Measurements from ENCODE around the gene CCT3.
"Not testable (repeated sequence)": the region's sequence is repeated elsewhere in the genome, so short reads cannot be mapped to it uniquely, and the experiment has no call there.

CCT3 gene

GRCh38 chr1:156368157-156368658, 30.1 kb upstream of the CCT3 start:
- DNase-seq: no peak

GRCh38 chr1:156367383-156368156, 29.5 kb upstream of the CCT3 start:
- no peak for DNase-seq

GRCh38 chr1:156366378-156367166, 28.5 kb upstream of the CCT3 start:
- no peak for DNase-seq

- no peak for DNase-seq
Observed at GRCh38 chr1:156365754-156366153, 27.7 kb upstream of the CCT3 start.

- DNase-seq: no peak
Observed at GRCh38 chr1:156360534-156360933, 22.4 kb upstream of the CCT3 start.

GRCh38 chr1:156359973-156360372, 21.9 kb upstream of the CCT3 start:
- DNase-seq: peak in 1 of 2 experiments; percentile 20

GRCh38 chr1:156359249-156359648, 21.2 kb upstream of the CCT3 start:
- DNase-seq: no peak

- no peak for DNase-seq
Observed at GRCh38 chr1:156358641-156359040, 20.5 kb upstream of the CCT3 start.

- DNase-seq: no peak
Observed at GRCh38 chr1:156357977-156358376, 19.9 kb upstream of the CCT3 start.

GRCh38 chr1:156356875-156357534, 18.9 kb upstream of the CCT3 start:
- peak; percentile 52 to 84 for DNase-seq

- no peak for DNase-seq
Observed at GRCh38 chr1:156356262-156356874, 18.3 kb upstream of the CCT3 start.

GRCh38 chr1:156352481-156352880, 14.4 kb upstream of the CCT3 start:
- DNase-seq: not testable (repeated sequence)

- no peak for DNase-seq
Observed at GRCh38 chr1:156347331-156347730, 9.2 kb upstream of the CCT3 start.

GRCh38 chr1:156346636-156347035, 8.5 kb upstream of the CCT3 start:
- DNase-seq: no peak

- DNase-seq: not testable (repeated sequence)
Observed at GRCh38 chr1:156346035-156346434, 7.9 kb upstream of the CCT3 start.

GRCh38 chr1:156344409-156344808, 6.3 kb upstream of the CCT3 start:
- DNase-seq: no peak

GRCh38 chr1:156342166-156342955, 4.3 kb upstream of the CCT3 start:
- no peak for DNase-seq

GRCh38 chr1:156337888-156338179, 258 bp downstream of the CCT3 start:
- peak in 1 of 2 experiments; percentile 66 for DNase-seq

GRCh38 chr1:156337052-156337887, 822 bp downstream of the CCT3 start:
- no peak for DNase-seq

GRCh38 chr1:156336242-156336641, 1.9 kb downstream of the CCT3 start:
- DNase-seq: peak in 1 of 2 experiments; percentile 5

- DNase-seq: not testable (repeated sequence)
Observed at GRCh38 chr1:156323179-156323578, 14.9 kb downstream of the CCT3 start.

All from SHP77 (cell line).